ENCODE data around the gene IL17RC. TPM values are rescaled to one million over a fixed set of nuclear protein-coding genes. Genes with fewer than 3 reads are reported as not detected.

IL17RC gene
- total and polyA plus RNA-seq, 2 experiments from 2014 or later, result 8.4 to 12.6 TPM

DNA sequence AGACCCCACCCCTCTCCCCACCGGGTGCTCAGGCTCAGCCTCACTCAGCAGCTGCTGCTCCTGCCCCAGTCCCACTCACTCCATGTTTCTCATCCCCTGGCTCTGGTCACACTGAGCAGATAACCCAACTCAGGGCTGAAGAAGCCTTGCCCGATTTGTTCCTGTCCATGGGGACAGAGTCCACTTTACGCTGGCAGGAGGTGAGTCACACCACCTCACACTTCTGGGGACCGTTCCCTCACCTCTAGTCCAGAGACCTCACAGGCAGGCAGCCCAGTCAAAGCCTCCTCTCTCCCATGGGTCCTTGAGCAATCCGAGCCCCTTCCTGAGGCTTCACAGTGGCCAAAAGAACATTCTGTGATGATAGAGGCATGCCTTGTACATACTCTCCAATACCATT is 38.2 kb upstream of the IL17RC start (continued):
- no peak for TF ChIP-seq ZNF462 (CRISPR knock-in tag; IDR thresholded peaks at IDR 0.05)
- no peak for TF ChIP-seq CTCF (conservative IDR thresholded peaks at IDR 0.05; ENCODE audit: low read depth in 2 of 2)
- no peak for TF ChIP-seq EZH2phosphoT487 (IDR thresholded peaks at IDR 0.05; ENCODE audit: unreplicated experiment)
- no peak for TF ChIP-seq JUNB (IDR thresholded peaks at IDR 0.05; ENCODE audit: unreplicated experiment)
- TF ChIP-seq STAT1 (IDR thresholded peaks at IDR 0.05; ENCODE audit: unreplicated experiment), result no peak
- TF ChIP-seq, protein P1, sequence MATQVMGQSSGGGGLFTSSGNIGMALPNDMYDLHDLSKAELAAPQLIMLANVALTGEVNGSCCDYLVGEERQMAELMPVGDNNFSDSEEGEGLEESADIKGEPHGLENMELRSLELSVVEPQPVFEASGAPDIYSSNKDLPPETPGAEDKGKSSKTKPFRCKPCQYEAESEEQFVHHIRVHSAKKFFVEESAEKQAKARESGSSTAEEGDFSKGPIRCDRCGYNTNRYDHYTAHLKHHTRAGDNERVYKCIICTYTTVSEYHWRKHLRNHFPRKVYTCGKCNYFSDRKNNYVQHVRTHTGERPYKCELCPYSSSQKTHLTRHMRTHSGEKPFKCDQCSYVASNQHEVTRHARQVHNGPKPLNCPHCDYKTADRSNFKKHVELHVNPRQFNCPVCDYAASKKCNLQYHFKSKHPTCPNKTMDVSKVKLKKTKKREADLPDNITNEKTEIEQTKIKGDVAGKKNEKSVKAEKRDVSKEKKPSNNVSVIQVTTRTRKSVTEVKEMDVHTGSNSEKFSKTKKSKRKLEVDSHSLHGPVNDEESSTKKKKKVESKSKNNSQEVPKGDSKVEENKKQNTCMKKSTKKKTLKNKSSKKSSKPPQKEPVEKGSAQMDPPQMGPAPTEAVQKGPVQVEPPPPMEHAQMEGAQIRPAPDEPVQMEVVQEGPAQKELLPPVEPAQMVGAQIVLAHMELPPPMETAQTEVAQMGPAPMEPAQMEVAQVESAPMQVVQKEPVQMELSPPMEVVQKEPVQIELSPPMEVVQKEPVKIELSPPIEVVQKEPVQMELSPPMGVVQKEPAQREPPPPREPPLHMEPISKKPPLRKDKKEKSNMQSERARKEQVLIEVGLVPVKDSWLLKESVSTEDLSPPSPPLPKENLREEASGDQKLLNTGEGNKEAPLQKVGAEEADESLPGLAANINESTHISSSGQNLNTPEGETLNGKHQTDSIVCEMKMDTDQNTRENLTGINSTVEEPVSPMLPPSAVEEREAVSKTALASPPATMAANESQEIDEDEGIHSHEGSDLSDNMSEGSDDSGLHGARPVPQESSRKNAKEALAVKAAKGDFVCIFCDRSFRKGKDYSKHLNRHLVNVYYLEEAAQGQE (IDR thresholded peaks at IDR 0.05; ENCODE audit: unreplicated experiment), result no peak
- TF ChIP-seq ZNF331 (CRISPR knock-in tag; IDR thresholded peaks at IDR 0.05; ENCODE audit: low read depth), result no peak
